Body of pancreas (tissue), 4 donors: ENCODE results near the gene GLTP. TPM values are rescaled to one million over a fixed set of nuclear protein-coding genes. Genes with fewer than 3 reads are reported as not detected.

Experiments used
- ATAC-seq: fragments of 150-250 bp; one replicate; pipeline ENCODE4 v1.9.1; 2016
- DNase-seq, 4 donors: peaks; one replicate each; pipeline ENCODE4 v3.0.0-alpha.2; 2019
- H3K27ac ChIP-seq, 4 donors: fragments of 200-600 bp; sonication (generic); 1 replicate in 3 of 4; 2 replicates in 1 of 4; pipeline versions ENCODE4 v1.5.1 to v1.6.1; 2016 to 2019; ENCODE audit warnings: mild to moderate bottlenecking in 1 of 4, mixed read lengths in 1 of 4, moderate library complexity in 1 of 4
- H3K27me3 ChIP-seq, 2 donors: fragments of 200-600 bp; sonication (generic); one replicate each; pipeline ENCODE4 v1.6.0; 2016; ENCODE audit warnings: mild to moderate bottlenecking in 1 of 2
- H3K36me3 ChIP-seq, 2 donors: fragments of 200-600 bp; sonication (generic); replicated peaks in 1 of 2; 2 replicates each; pipeline ENCODE4 v1.5.1; 2016; ENCODE audit warnings: low read depth in 2 of 2; ENCODE audit not compliant: insufficient read depth in 1 of 2
- H3K4me1 ChIP-seq: fragments of 200-600 bp; sonication (generic); one replicate; pipeline ENCODE4 v1.6.0; 2016
- H3K4me3 ChIP-seq, 2 donors: fragments of 200-600 bp; sonication (generic); 1 replicate in 1 of 2; 2 replicates in 1 of 2; pipeline ENCODE4 v1.5.1; 2016 to 2019
- H3K9me3 ChIP-seq, 3 donors: fragments of 200-600 bp; sonication (generic); 1 replicate in 2 of 3; 2 replicates in 1 of 3; pipeline ENCODE4 v1.5.1; 2016
- CTCF ChIP-seq, 7 experiments: fragments of 450-650 bp in 4 of 7; fragments of 200-600 bp in 3 of 7; sonication (generic) in 3 of 7; IDR thresholded peaks; one replicate each; pipeline ENCODE4 v1.5.1; 2016 to 2019; ENCODE audit warnings: antibody characterized with exemption in 7 of 7
- POLR2A ChIP-seq, 3 donors: fragments of 450-650 bp; IDR thresholded peaks; one replicate each; pipeline ENCODE4 v1.6.1; 2016; ENCODE audit warnings: antibody characterized with exemption in 3 of 3, mild to moderate bottlenecking in 2 of 3
- WGBS, 2 donors: methylation state at CpG; one replicate each; pipeline ENCODE4 v1.1.5; 2017; 5-methylcytosine and 5-hydroxymethylcytosine counted together
- intact Hi-C: fragments of 100-400 bp; cut with DNase I; formaldehyde crosslinking; loops from one replicate; pipeline ENCODE4 v1.15.1; 2023
- total RNA-seq, 2 donors: library from RNA; depleted of rRNA; stranded (reverse); fragments of >200 nt; gene quantifications; one replicate each; pipeline ENCODE4 v1.1.0, GENCODE V29; 2016

The GLTP gene
- total RNA-seq, 2 donors from 2014 or later: 21.1 to 27.8 TPM

GRCh38 chr12:109808876-109809646, 71.3 kb downstream of the GLTP start:
- 89 to 92% methylated on average over 4 of the region's 4 CpGs for WGBS, 2 donors
- Histone ChIP-seq H3K4me1 (no peaks in the 10 kb centered on the region), H3K27ac (no peak overlapping the region), H3K4me3 (no peak overlapping the region), H3K36me3 (no peaks in the 10 kb centered on the region), H3K27me3 (no peaks in the 10 kb centered on the region), H3K9me3 (no peaks in the 10 kb centered on the region)
- TF ChIP-seq POLR2A (IDR thresholded peaks at IDR 0.05): no peak
- no peak for TF ChIP-seq CTCF (IDR thresholded peaks at IDR 0.05)
- intact Hi-C loops: loop anchor here (5.0 kb wide), 1 partner anchor 33 kb away; no protein-coding TSS in a partner anchor
- DNase-seq (no peak), ATAC-seq (no peak)

- Histone ChIP-seq H3K36me3 (no peaks in the 10 kb centered on the region), H3K27ac (no peak overlapping the region), H3K27me3 (no peaks in the 10 kb centered on the region), H3K9me3 (no peaks in the 10 kb centered on the region), H3K4me3 (no peak overlapping the region), H3K4me1 (no peaks in the 10 kb centered on the region)
- no peak for DNase-seq
- intact Hi-C loops: loop anchor here (5.0 kb wide), 1 partner anchor 34 kb away; no protein-coding TSS in a partner anchor
- ATAC-seq: no peak
- 94 to 96% methylated on average over 12 of the region's 12 CpGs for WGBS, 2 donors
- no peak for TF ChIP-seq CTCF (IDR thresholded peaks at IDR 0.05)
- no peak for TF ChIP-seq POLR2A (IDR thresholded peaks at IDR 0.05)
These were observed 72.2 kb downstream of the GLTP start for GRCh38 chr12:109807954-109808643.

GRCh38 chr12:109804820-109805761, 75.2 kb downstream of the GLTP start:
- no peak overlapping the region for H3K27ac ChIP-seq
- whole genome bisulfite sequencing, 2 donors: 35 to 69% methylated on average over 3 to 12 of the region's 12 CpGs
- peak; percentile 76 for ATAC-seq
- TF ChIP-seq CTCF (IDR thresholded peaks at IDR 0.05) (peak; percentile 87 to 94 (median 91)), POLR2A (IDR thresholded peaks at IDR 0.05) (no peak)
- peak; percentile 58 to 68 (median 64) for DNase-seq
- H3K27me3 ChIP-seq: no peaks in the 10 kb centered on the region
- H3K9me3 ChIP-seq: no peaks in the 10 kb centered on the region
- no peaks in the 10 kb centered on the region for H3K36me3 ChIP-seq
- no peak overlapping the region for H3K4me3 ChIP-seq
- intact Hi-C loops: loop anchor here (5.0 kb wide), 1 partner anchor 37 kb away; no protein-coding TSS in a partner anchor
- H3K4me1 ChIP-seq: no peaks in the 10 kb centered on the region

- H3K27ac ChIP-seq: no peak overlapping the region
- TF ChIP-seq CTCF (IDR thresholded peaks at IDR 0.05): no peak
- no peak for TF ChIP-seq POLR2A (IDR thresholded peaks at IDR 0.05)
- H3K9me3 ChIP-seq: no peaks in the 10 kb centered on the region
- intact Hi-C loops: no loop called here
- ATAC-seq: no peak
- no peak overlapping the region for H3K4me3 ChIP-seq
- H3K36me3 ChIP-seq: no peaks in the 10 kb centered on the region
- H3K4me1 ChIP-seq: no peaks in the 10 kb centered on the region
- no peaks in the 10 kb centered on the region for H3K27me3 ChIP-seq
- 75 to 90% methylated on average over 3 of the region's 3 CpGs for WGBS, 2 donors
- DNase-seq: no peak
These were observed 76.7 kb downstream of the GLTP start for GRCh38 chr12:109803678-109804077.
